ENCODE measurements around the gene CXCR2.
A peak's percentile ranks its signal among the peaks of the same experiment; 100 is the strongest.
"Not testable (repeated sequence)": the region's sequence is repeated elsewhere in the genome, so short reads cannot be mapped to it uniquely, and the experiment has no call there.

Gene CXCR2

DNA sequence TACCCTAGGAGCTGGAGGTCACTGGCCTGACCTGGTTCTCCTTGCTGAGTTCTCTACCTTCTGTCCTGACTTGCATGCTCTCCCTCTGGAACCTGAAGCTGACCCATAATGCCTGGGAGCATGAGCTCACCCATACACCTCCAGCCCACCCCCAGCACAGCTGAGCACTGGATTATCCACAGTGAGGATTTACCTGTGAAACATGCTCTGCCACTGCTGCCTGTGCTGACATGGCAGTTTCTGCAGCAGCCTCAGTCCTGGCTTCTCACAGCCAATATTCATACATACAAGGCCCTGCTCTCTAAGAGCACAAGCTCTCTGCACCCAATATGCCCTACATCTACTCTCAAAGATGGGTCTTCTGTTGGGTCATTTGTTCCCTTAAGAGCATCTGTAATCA is 5.0 kb downstream of the CXCR2 start:
- no peak for DNase-seq

DNA sequence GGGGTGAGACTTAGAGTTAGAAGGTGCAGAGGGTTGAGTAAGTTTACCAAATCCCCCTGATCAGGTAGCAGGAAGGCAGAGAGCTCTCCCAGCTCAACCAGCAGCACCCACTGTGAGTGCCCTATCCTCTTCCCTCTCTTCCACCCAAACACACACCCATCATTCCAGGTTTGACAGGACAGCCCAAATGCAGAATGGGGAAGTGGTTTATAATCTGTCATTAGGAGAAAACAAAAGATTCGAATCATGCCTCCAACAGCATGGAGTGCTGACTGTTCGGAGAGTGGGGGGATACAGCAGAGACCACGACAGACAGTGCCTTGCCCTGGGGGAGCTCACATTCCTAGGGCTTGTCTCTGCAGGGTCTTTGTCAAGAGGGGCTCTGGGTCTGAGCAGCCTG is 11.7 kb downstream of the CXCR2 start:
- DNase-seq: no peak

DNA sequence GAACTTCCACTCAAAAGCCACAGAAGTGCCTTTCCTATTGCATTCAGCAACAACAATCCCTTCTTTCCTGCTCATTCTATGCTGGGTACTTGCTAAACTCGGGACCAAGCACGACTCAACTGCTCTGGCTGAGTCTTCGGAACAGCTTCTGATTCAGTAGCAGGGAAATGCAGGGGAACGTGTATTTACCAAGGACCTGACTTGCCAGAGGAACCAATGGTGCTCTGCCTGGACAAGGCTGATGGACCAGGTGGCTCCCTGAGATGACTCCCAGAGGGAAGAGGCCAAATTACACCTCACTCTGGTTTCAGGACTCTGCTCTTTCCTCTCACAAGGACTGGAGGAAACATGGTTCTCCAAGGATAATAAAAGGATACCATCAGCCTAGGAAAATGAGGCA is 12.2 kb downstream of the CXCR2 start:
- no peak for DNase-seq

DNA sequence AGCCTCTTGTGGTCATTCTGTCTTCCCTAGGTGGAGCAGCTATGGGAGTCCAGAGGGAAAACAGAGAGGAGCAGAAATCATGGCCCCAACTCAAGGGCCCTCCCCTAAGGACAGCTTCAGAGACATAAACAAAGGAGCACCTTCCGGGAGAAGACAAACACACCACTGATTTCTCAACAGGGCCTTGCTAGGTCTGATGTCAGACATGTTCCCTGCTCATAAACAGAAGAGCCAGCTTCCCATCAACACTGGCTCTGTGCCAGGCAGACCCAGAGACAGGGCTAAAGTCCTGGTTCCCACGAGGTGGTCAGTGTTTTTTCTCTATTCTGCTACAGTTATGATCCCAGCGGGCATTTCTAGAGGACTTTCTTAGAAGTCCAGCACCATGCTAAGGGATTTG is 19.3 kb downstream of the CXCR2 start:
- DNase-seq: no peak

DNA sequence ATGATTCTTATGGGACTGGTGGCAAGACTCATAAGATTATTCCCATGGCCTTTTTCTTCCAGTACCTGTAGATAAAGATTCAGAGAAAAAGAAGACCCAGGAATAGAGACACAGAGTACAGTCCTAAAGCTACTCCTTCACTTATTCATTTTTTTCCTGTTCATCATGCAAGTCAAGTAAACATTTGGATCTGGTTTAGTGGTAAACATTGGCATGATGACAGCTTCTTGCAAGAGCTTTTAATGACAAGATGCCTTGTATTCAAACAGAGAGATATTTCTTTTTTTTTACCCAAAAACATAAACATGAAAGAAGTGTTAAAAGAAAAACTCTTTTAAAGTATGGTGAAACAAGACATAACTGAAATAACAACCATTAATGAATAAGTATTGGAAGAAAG is 20.2 kb downstream of the CXCR2 start:
- DNase-seq: no peak

DNA sequence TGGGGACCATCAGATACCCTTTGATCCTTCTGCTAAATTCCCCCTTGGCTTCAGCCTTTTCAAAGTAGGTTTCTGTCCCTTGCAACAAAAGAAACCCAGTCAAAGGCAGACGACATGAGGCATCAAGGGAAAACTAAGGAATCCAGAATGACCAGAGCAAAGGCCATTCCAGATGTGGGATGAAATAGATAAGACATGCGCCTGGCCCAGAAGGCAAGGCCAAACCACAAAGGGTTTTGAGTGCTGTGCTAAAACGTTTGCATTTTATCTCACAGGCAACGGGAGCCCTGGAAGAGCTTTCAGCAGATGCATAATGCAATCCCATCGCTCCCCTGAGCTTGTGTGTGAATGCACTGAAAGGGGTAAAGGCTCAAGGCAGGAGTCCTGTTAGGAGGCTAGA is 23.3 kb downstream of the CXCR2 start:
- no peak for DNase-seq

DNA sequence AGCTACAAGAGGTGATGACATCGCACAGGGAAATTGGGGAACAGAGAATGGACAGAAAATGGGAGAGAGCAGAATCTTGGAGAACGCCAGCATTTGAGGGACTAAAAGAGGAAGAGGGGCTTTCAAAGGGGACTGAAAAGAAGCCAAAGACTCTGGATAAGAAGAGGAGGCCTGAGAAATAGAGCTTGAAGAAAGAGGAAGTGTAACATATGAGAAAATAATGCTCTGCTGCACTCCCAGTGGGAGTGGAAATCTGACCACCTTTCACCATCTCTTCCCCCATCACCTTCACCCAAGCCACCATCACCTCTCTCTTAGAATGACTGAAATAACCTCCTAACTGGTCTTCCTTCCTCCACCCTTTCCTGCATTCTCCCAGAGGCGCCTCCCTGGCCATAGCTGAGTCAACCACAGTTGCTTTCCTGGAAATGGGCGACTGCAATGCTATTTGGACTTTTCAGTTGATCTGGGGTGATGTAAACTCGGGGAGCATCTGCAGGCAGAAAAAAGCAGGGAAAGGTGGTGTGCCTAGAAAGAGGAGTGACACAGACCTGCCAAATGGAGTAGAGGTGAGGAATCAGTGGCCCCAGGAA is 24.1 kb downstream of the CXCR2 start:
- no peak for DNase-seq

DNA sequence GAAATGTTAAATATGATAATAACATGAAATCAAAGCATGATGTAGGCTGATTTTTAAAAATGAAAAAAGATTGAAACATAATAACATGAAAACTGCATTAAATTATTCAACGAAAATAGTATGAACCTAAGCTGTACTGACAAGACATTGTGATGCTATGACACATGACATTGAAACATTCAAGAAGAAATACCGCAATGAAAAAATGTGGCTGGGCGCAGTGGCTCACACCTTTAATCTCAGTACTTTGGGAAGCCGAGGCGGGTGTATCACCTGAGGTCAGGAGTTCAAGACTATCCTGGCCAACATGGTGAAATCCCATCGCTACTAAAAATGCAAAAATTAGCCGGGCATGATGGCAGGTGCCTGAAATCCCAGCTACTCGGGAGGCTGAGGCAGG is 26.3 kb downstream of the CXCR2 start:
- DNase-seq: no peak

DNA sequence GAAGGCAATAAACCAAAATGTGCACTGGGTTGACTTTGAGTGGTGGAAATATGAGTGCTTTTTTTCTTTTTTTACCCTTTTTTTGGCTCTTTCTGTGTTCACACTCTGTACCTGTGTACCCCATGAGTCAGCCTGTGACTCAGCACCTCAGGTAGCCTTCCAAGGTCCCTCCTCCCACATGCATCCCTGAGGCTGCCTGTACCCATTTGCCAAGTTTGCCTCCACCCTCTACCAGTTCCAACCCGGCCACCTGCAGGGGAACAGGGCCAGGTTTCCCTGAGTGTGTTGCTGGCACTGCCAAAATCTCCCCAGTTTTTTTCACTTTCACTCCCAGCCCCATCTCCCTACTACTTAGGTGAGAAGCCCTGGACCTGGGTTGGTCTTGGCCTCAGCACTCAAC is 26.9 kb downstream of the CXCR2 start:
- DNase-seq: no peak

DNA sequence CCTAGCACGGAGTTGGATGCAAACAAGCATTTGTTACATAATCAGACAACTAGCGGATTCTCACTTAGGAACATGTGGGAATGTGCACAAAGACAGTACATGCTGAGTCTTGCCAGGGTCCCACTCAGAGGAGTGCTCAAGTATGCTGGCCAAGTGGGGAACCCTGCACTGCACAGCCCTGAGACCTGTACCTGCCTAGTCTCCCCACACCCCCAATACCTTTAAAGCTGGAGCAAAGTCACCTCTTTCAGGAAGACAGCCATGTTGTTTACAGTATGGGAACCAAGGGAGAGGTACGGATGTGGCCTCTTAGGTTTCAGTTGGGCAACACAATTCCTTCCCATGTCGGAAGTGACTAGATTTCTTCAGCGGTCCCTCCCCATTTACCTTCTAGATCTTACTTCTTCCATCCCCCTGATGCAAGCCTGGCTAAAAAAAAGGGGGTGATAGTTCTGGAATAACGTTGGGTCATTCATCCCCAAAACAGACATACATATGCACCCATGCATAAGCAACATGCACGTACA is 30.2 kb downstream of the CXCR2 start:
- DNase-seq: no peak

DNA sequence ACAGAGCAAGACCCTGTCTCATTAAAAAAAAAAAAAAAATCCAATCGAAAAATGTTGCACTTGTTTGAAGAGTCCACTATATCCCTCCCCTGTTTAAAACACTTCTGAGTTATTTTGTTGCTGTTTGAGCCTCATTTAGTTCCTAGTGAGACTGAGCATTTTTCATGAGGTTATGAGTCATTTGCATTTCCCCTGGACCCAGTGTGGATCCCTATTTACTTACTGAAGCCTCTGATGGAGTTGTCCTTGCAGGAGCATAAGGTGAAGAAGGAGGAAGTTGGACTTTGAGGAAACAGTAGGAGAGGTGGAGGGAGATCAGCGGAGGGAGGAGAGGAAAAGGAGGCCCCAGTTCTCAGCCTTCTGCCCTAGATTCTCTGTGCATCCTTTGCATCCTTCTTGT is 35.8 kb downstream of the CXCR2 start:
- DNase-seq: no peak

DNA sequence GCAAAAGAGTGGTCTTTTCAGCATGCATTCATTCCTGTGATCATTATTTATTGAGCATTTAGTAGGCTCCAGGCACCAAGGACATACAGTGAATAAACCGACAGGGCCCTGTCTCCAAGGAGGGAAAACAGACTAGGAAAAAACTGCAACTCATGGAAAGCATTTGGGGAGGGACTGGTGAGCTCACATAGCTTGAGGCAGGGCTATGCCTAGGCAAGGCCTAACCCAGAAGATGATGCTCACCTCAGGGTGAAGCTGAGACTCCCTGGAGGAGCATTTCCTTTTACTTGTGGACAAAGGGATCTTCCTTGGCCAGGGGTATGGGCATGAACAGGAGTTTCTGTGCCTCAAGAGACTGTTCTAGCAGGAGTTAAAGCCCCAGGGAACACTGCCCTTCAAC is 37.0 kb downstream of the CXCR2 start:
- no peak for DNase-seq

DNA sequence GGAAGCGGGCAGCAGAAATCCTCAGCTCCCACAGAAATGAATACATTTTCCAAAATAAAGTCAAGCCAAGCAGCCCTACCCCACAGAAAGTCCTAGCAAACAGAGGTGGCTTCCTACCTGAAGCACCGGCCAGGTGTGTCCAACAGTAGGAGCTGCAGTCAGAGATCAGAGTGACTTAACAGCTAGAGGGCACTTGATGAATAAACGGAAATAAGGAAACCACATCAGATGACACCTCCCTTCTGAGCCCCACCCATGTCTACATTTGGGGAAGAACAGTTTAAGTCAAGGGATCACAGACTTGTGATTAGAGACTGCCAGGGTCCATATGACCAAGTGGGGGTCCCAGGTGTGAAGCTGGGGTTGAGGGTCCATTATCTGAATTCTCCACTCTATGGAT is 41.0 kb downstream of the CXCR2 start, which contains the start of gene CXCR1:
Gene CXCR1 (minus strand): TSS at position 172 of the 400 bp plus-strand sequence. CDS start 1,751 bp downstream, outside the sequence.
- DNase-seq: peak; percentile 21 to 33

DNA sequence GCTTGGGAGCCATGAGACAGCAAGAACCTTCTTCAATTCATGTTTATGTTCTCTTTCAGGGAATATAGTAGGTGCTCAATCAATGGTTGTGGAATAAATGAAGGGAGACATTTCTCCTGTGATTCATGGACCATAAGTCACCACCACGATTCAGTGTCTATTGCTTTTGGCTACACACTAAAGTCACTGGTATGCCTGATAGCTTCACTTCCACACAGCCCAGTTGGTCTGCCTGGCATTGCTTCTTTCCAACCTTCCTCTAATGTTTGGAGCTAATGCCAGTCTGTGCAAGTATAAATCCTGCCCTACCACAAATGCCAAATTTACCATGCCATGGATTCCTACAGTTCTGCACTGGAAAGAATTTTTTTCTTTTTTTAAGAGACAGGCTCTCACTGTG is 42.2 kb downstream of the CXCR2 start:
- no peak for DNase-seq

DNA sequence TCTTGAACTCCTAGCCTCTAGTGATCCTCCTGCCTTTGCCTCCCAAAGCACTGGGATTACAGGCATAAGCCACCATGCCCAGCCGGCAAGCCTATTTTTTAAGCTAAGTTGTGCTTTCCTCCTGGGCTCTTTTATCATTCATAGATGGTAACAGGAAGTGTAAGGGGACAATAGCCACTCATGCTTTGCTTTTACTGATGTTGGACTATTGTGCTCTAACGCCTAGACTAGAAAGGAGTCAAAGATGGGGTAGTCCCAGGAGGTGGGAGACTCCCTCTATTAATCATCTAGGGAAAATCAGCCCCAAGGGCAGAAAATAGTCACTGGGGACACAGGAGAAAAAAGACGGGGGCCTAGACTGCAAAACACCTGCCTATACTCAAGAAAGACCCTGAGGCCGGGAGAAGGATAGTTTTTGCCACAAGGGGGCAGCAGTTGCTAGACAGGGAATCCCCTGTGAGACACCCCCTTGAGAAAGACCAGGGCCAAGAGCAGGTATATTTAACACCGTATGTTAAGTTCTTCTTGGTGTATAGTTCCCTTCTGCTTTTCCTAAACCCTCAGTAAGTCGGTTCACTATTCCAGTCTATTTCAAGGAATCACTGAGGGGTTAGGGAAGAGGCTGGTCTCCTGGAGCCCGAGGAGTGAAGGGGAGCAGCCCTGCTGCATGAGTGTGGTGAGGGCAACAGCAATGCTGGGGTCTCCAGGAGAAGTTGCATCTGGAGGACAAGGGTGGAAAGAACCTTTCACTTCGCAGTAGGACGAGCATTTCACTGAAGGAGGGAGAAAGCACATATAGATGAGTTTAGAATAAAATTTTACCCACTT is 43.0 kb downstream of the CXCR2 start:
- peak; percentile 78 to 82 for DNase-seq

DNA sequence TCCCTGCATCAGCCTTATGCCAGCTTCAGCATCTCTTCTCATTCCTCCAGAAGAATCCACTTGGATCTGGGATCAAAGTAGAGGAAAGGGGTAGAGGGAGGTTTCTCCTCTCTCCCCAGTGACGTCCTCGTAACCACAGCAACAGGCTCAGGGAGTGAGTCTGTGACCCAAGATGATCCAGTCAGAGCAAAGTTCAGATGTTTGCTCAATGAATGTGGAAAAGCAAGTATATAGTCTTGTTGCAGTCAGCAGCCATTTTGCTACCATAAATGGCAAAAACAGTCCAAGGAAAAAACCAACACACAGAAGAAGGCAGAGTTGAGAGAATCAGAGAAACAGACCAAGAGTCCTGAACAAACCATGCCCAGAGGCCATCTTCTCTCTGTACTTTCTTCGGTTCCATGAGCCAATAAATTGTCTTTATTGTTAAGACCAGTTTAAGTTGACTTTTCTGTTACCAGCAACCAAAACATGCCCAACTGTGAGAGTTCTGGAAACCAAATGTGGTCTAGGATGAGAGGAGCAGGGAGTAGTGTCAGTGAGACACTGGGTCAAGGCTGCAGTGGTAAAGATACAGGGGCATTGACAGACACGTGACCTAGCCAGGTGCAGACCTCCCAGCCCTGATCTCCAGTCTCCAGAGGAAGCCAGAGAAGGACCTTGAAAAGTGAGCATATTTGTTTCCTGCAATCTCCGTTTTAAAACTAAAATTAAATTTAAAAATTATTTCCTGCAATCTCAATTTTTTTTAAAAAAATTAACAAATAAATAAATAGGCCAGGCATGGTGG is 44.1 kb downstream of the CXCR2 start:
- no peak for DNase-seq

DNA sequence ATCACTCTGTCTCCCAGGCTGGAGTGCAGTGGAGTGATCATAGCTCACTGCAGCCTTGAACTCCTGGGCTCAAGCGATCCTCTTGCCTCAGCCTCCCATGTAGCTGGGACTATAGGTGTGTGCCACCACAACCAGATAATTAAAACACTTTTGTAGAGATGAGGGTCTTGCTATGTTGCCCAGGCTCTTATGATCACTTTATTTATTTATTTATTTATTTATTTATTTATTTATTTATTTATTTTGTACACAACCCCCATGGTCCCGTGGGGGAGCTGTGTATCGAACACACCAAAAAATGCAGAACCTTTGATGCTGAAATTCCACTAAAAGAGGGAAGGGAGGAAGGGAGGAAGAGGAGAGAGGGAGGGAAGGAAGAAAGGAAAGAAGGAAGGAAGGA is 45.9 kb downstream of the CXCR2 start:
- DNase-seq: not testable (repeated sequence)

DNA sequence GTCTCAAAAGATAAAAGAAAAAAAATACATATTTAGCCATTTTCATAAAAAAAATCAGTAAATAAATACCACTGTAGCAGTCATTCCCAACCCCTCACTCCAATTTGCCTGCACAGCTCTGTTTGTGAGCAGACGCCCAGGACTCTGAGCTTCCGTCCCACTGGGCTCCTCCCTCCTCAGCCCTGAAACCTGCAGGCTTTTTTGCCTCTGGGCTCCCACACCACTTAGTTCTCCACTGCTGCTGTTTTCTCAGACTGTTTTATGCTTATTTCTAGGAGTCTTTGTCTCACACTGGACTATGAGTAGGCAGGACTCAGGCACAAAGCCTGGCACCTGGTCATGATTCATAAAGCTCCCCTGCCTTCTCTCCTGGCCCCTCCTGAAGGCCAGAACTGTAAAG is 47.0 kb downstream of the CXCR2 start:
- no peak for DNase-seq

DNA sequence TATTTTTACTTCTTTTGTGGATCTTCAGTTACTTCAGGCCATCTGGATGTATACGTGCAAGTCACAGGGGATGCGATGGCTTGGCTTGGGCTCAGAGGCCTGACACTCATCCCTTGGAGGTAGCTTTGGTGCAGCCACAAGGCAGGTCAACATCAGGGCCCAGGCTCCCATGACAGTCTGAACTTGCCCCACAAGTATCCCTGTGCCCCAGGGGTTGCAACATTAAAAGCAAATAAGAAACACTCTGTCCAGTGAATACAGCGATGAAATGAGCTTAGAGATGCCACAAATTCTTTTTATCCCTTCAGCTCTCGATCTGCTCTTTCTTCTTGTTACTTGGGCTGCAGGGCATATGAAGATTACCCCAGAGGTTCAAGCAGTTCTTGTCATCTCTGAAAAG is 54.0 kb downstream of the CXCR2 start:
- DNase-seq: no peak

DNA sequence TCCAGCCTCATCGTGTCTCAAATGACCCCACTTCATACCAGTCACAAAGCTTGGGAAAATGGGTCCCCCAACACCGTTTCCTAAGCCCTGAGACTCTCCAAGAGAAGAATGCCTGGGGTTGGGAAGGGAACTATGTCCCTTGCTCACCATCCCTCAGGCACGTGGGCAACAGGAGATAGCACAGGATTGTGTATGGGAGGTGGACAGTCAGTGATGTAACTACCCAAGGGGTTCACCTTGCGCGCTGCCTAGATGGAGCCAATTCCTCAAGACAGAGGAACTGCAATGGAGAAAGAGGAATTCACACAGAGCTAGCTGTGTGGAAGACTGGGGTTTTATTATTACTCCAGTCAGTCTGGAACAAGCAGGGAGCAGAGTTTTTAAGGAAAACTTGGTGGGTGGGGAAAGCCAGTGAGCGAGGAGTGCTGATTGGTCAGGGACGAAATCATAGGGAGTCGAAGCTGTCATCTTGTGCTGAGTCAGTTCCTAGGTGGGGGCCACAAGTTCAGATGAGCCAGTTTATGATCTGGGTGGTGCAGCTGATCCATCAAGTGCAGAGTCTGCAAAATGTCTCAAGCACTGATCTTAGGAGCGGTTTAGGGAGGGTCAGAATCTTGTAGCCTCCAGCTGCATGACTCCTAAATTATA is 54.8 kb downstream of the CXCR2 start:
- DNase-seq: no peak

DNA sequence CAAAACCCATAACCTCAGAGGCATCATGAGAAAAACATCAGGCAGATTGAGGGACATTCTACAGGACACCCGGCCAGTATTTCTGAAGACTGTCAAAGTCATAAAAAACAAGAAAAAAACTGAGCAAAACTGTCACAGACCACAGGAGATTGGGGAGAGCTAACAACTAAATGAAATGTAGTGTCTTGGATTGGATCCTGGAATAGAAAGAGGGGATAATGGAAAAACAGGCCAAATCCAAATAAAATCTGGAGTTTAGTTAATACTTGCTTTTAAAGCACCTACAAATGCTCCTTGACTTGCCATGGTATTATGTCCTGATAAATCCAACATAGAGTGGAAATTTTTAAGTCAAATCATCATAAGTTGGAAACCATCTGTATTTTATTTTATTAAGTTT is 58.5 kb downstream of the CXCR2 start:
- no peak for DNase-seq

DNA sequence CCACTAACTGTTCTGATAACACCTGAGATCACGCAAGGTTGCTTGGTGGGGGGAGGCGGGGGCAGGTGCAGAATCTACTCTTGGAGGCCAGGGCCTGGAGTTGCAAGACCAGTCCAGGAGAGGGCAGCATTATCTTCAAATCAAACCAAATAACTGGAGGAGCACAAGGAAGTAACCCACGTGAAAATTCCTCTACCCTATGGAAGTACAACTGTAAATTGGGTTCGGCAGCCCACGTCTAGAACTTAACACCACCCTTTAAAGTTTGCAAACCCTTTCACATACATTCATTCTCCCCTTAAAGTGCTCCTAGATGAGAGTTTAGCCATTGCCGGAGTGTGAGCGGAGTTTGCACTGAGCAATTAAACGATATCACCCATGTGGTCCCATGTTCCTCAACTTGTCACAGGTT is 60.5 kb downstream of the CXCR2 start:
- peak; percentile 78 to 80 for DNase-seq
